NCI-H146 treated with DMSO at 0.1 percent for 48 hours (cell line): ENCODE measurements around the gene MIPEP.
A peak's percentile ranks its signal among the peaks of the same experiment; 100 is the strongest.
"Not testable (repeated sequence)": the region's sequence is repeated elsewhere in the genome, so short reads cannot be mapped to it uniquely, and the experiment has no call there.

Experiments used
- DNase-seq: peaks from one replicate; lab custom pipeline; 2025; ENCODE audit not compliant: unreplicated experiment; lab: John Stamatoyannopoulos, UW

Gene MIPEP

DNA sequence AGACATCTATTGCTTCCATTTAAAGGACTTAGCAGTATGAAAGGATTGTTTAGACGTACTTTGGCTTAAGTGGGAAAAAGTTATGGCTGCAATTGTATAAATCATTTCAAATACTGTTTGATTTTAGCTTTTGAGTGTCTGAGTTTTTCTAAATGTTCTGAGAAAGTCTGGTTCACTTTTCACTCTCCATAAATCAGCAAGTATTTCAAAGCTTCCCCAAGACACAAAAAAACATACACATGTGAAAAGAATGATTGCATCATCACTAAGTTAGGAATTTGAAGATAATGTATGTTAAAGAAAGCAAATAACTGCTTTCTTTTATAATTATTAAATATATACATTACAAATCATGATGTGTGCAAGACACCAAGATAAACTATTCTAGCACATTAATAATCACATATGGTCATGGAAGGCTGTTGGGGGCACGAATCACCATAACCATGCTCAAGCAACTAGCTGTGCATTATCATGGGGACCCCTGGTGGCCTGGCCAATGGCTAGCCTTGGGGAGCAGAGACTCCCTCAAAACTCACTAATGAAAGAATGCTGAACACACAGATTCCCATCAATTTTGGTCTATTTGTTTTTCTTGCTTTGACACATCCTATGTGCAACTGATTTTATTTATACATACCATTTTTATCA lies 111.1 kb downstream of the MIPEP start:
- DNase-seq, result no peak

DNA sequence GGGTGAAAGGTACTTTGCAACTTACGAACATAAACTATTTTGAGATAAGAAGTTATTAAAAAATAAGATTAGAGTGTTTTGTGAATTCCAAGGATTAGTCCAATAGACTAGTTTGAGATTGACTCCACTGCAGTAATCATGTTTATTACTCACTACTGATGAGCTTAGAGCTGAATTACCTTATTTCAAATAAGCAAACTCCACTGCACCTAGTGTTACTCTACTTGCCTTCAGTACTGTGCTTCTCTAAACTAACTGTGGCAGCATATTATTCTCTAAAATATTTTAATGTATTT lies 111.7 kb downstream of the MIPEP start:
- DNase-seq, result no peak

DNA sequence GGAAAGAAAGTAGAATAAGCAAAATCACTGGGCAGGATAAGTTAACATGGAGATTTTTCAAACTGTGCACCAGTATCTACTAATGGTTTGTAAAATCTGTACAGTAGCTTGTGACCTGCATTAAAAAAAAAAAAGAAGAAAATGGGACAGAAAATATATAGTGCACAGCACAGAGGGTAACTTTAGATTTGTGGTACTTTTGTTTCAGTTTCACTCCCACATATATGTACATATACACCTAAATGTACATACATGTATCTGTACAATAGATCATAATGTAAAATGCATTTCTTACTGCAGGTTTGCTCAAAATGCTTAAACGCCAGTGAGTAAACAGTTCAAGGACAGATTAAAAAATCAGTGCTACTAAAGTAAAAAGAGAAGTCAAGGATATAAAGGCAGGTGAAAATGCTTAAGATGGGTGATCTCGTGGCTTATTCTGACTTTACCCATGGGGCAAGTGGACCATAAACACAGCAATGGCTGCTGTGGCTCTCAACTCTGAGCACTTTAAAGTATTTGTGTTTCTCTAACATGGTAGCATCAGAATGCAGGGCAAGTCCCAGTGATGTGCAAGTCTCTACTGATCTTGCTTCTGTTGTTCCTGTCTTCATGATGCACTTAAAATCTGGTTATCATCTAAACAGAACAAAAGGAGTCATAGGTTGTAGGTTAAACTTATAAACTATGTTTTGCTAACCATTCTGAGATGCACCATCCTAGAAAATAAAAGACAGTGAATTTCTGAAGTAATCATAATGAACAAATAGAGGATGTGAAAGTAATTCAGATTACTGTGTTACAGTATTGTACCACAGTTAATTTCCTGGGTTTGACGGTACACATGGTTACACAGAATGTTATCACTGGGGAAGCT lies 112.3 kb downstream of the MIPEP start:
- no peak for DNase-seq

GRCh38 chr13:23772717-23773116 lies 116.5 kb downstream of the MIPEP start:
- no peak for DNase-seq

DNA sequence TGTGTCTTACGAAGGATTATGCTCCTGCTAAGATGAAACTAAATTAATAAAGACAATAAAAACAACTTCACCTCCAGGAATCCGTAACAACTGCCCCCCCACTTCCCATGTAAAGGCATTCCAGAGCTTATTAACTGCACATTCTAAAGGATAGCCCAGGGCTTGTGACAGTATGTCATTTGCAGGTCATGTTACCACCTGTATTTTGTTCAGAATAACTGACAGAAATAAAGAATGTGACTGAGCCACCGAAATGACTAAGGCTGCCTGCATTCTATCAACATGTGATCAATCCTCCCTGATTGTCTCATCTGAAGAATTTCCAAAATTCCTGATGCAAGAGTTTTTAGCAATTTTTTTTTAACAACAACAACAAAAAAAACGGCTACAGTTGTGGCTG lies 117.2 kb downstream of the MIPEP start:
- DNase-seq, result no peak

DNA sequence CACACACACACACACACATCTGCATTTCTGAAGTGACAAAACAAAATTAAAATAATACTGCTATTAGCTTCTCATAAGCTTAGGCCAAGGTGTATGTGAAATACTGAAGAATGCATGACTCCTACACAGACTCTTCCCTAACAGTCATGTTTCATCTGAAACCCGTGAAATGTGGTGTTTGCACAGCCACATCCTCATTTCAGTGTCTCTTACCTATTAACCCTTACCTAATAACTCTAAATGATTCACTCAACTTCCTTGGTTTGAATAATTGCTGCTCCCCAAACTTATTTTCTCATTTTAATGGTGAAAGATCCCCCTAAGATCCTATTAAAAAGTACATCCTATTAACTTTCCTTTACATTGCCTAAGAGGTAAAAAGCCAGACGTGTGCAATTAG lies 117.6 kb downstream of the MIPEP start:
- no peak for DNase-seq

DNA sequence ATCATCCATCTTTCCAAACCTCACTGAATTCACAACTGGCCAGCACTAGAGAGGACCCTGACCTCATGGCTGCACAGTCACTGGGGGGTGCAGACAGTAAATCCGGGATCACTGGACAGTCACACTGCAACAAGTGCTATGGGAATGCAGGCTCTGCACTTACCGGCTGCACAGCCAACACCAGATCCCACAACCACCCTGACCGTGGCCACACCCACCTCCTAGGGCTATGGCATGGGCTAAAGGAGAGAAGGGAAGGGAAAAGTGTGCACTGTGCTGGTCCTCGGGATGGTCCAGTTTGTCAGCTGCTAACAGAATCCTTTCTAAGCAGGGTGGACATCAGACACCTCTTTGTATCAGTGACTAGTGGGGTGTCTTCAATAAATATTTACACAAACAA lies 118.2 kb downstream of the MIPEP start:
- DNase-seq, result no peak

DNA sequence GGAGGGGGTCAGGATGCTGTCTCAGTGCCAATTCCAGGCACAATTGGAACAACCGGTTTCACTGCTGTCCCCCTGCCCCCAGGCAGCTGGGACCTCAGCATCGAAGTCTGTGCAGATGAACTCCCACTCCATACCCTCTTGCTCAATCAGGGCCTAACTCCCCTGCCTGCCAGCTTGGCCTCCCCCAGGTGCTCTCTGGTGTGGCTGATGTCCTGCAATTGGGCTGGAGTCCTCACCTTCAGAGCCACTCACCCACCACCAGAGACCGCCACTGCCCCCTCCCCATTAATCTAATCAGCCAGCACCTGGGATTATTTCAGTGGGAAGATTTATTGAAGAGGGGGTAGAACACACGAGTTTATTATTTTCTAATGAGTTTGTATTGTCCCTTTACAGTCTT lies 118.8 kb downstream of the MIPEP start:
- no peak for DNase-seq

DNA sequence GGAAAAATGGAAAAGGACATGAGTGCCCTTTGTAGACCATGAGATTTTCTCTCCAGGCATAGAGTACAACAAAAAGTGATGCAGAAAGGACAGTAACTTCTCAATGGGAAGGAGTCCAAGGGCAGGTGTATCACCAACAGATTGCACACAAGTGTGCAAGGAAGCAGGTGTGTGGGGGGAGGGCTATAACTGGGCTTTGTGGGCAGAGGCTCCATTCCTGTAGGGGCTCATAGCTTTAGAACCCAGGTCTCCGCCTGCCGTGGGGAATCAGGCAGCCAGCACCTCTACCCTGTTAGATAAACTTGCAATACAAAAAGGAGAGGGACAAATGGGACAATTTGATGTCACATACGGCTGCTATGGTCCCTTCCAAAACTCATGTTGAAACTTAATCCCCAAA lies 119.8 kb downstream of the MIPEP start:
- no peak for DNase-seq

GRCh38 chr13:23767838-23768237 lies 121.4 kb downstream of the MIPEP start:
- DNase-seq, result no peak

GRCh38 chr13:23766939-23767338 lies 122.3 kb downstream of the MIPEP start:
- no peak for DNase-seq

DNA sequence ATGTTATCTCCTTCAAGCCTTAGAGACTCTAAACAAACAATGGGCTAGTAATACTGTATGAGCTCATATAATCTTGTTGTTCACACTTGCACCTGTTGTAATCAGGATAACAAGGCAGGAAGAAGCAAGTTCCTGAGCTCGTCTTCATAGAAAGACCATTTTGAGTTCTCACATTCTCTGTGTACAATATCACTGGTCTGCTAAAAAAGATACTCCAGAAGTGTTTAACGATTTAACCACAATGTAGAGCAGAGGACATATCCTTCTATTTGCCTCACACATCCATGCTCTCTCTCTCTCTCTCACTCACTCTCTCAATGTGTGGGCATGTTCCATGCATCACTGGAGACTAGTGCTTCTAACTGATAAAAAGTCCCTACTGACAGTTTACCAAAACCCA lies 122.9 kb downstream of the MIPEP start:
- no peak for DNase-seq

DNA sequence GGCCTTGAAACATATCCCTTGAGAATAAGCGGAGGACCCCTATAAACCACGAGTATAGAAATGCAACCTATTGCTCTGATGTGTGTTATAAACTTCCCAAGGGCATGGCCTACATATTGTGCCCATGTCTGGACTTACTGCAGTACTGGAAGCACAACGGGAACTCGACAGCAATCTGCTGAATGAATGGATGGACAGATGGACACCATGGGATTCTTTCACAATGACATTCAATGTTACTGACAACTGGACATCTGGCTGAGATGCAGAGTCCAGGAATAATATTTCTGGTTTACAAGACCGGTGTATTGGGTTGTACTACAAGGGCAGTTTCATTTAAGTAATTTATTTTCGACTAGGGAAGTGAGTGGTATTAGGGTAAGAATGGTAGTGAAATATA lies 123.7 kb downstream of the MIPEP start:
- DNase-seq, result no peak

DNA sequence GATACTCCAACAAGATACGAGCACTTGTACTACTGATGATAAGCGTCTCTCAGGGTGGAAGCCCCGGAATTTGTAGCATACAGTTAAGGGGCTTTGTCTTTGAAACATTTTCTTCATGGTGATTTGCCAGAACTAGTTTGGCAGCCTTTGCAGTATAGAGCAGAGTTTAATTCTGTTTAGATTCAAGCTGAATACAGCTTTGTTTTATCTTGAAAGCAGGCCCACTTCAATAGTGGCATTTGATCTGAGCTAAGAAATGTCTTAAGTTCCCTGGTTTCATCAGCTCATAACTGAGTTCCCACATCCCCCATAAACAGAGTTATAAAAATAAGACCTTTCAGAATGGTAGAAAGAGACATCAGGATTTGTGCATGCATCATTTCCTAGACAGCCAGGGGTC lies 125.9 kb downstream of the MIPEP start:
- DNase-seq, result no peak

DNA sequence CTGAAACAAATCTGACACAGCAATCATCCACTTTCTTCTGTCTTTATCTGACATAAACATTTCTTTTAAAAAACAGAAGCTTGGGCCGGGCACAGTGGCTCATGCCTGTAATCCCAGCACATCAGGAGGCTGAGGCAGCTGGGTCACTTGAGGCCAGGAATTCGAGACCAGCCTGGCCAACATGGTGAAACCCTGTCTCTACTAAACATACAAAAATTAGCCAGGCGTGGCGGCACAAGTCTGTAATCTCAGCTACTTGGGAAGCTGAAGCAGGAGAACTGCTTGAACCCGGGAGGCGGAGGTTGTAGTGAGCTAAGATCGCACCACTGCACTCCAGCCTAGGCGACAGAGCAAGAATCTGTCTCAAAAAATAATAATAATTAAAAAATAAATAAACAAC lies 127.4 kb downstream of the MIPEP start:
- DNase-seq, result not testable (repeated sequence)

DNA sequence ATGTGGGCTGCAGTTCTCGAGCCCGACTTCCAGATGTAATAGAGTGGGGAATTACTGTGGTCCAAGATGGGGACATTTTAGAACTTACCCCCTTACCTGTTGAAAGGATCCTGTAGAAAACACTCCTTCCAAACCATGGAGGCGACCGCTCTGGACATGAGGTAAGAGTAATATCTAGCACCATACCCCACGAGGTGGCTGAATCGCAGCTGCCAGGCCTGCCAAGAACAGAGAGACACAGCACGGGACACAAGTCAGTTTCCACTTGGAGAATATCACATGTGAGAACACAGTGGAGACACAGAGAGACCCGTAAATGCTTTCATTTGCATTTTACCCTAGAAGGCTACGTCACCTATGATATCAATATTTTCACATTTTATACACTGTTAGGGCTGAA lies 129.2 kb downstream of the MIPEP start:
- no peak for DNase-seq

- DNase-seq, result no peak
These were observed 130.2 kb downstream of the MIPEP start for GRCh38 chr13:23758798-23759527.

GRCh38 chr13:23754997-23755396 lies 134.2 kb downstream of the MIPEP start:
- no peak for DNase-seq

- DNase-seq, result no peak
These were observed 134.7 kb downstream of the MIPEP start for GRCh38 chr13:23754506-23754905.

DNA sequence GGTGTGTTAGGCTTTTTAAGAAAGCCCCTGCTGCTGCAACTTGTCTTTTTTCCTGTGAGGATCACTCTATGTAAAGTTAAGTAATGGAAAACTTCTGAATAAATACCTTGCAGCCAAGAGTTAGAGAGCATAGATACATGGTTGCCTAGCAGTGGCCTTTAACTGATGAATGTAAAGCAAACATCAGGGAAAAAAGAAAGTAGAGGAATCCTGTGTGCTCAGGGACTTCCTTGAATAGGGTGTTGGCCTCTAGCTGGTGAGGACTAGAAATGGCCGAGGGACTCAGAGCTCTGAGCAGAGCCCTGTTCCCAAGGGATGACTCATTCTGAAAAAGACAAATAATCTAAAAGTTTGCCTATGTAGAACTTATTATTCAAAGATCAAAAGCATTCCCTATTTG lies 135.7 kb downstream of the MIPEP start:
- peak; percentile 1 for DNase-seq

DNA sequence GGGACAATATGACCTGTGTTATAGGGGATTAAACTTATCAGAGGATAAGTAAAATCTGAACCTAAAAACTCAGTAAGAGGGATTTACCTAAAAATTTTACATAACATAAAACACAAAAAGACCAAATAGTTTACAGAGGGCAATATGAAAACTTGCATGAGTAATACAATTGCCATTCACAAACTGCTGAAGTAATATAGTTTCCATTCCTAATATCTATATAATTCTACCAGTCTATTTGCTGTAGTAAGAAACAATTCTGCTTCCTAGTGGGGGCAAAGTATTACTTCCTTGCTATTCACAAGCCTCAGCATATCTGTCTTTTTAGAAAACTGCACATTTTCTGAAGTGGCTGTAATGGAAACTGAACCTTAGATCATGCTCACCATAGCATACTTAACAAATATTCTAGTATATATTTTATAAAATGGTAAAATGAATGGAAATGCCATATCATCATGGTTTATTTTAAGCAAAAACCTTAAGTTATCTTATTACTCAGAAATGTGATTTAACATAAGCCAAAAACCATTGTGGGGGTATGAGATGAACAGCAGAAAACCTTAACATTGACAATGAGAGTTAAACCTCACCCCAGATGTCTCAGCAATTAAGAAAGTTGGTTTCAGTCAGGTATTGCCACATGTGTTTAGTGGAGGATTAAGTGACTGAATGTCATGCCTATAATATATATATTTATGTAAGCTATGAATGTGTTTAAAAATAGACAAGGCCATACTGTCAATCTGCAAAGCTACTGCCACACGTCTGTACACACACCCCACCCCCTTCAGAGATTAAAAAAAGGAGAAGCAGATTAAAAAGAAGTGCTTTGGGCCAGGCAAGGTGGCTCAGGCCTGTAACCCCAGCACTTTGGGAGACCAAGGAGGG lies 136.8 kb downstream of the MIPEP start:
- DNase-seq, result no peak
